ENCODE measurements around the gene BLOC1S3.

BLOC1S3 gene

GRCh38 chr19:45184115-45184514, 5.5 kb downstream of the BLOC1S3 start:
- whole genome bisulfite sequencing, 2 experiments, result 88 to 95% methylated on average over 5 of the region's 5 CpGs
- H3K27ac ChIP-seq (ENCODE audit: insufficient read depth, low read depth, low read length, poor library complexity, severe bottlenecking), result no peak overlapping the region
- H3K36me3 ChIP-seq (ENCODE audit: control insufficient read depth, insufficient read depth, low read length), result no peaks in the 10 kb centered on the region
- H3K4me3 ChIP-seq (ENCODE audit: insufficient read depth, low read depth, low read length), result no peak overlapping the region
- H3K9me3 ChIP-seq (ENCODE audit: control insufficient read depth, low read length), result no peaks in the 10 kb centered on the region
- peaks cover 6% of the 10 kb centered on the region for H3K4me1 ChIP-seq (ENCODE audit: control insufficient read depth, insufficient read depth, low read length)
- peaks cover 9% of the 10 kb centered on the region for H3K27me3 ChIP-seq (ENCODE audit: control insufficient read depth, insufficient read depth, low read length, poor library complexity, severe bottlenecking)

- no peak overlapping the region for H3K4me3 ChIP-seq (ENCODE audit: insufficient read depth, low read depth, low read length)
- H3K27ac ChIP-seq (ENCODE audit: insufficient read depth, low read depth, low read length, poor library complexity, severe bottlenecking), result no peak overlapping the region
- no peaks in the 10 kb centered on the region for H3K4me1 ChIP-seq (ENCODE audit: control insufficient read depth, insufficient read depth, low read length)
- 90 to 92% methylated on average over 12 of the region's 12 CpGs for WGBS, 2 experiments
- no peaks in the 10 kb centered on the region for H3K27me3 ChIP-seq (ENCODE audit: control insufficient read depth, insufficient read depth, low read length, poor library complexity, severe bottlenecking)
- no peaks in the 10 kb centered on the region for H3K9me3 ChIP-seq (ENCODE audit: control insufficient read depth, low read length)
- H3K36me3 ChIP-seq (ENCODE audit: control insufficient read depth, insufficient read depth, low read length), result no peaks in the 10 kb centered on the region
Measured at GRCh38 chr19:45186509-45187334, 8.1 kb downstream of the BLOC1S3 start.

DNA sequence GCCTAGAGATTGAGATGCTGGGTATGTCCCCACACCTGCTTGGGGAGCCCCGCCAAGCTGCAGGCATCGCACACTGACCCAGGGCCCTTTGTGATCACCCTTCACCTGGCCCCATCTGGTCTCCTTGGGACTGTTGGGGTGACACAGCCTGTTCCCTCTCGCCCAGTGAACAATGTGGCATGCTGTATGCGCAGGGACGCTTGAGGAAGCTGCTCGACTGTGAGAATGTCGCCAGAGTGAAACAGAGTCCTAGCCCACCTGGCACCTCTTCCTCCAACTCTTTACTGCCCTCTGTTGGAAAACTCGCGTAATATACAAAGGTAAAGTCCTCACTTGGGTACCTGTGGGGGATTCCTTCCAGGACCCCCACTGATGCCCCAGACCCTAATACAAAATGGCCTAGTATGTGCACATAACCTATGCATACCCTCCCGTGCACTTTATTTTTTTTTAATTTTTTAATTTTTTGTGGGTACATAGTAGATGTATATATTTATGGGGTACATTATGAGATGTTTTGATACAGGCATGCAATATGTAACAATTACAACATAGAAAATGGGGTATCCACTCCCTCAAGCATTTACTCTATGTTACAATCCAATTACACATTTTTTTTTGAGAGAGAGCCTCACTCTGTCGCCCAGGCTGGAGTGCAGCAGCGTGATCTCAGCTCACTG, 9.0 kb downstream of the BLOC1S3 start:
- no peaks in the 10 kb centered on the region for H3K27me3 ChIP-seq (ENCODE audit: control insufficient read depth, insufficient read depth, low read length, poor library complexity, severe bottlenecking)
- no peak overlapping the region for H3K4me3 ChIP-seq (ENCODE audit: insufficient read depth, low read depth, low read length)
- H3K4me1 ChIP-seq (ENCODE audit: control insufficient read depth, insufficient read depth, low read length), result no peaks in the 10 kb centered on the region
- no peaks in the 10 kb centered on the region for H3K36me3 ChIP-seq (ENCODE audit: control insufficient read depth, insufficient read depth, low read length)
- WGBS, 2 experiments, result 40 to 42% methylated on average over 11 of the region's 12 CpGs
- H3K9me3 ChIP-seq (ENCODE audit: control insufficient read depth, low read length), result no peaks in the 10 kb centered on the region
- no peak overlapping the region for H3K27ac ChIP-seq (ENCODE audit: insufficient read depth, low read depth, low read length, poor library complexity, severe bottlenecking)

- Histone ChIP-seq H3K4me1 (ENCODE audit: control insufficient read depth, insufficient read depth, low read length) (no peaks in the 10 kb centered on the region), H3K27me3 (ENCODE audit: control insufficient read depth, insufficient read depth, low read length, poor library complexity, severe bottlenecking) (no peaks in the 10 kb centered on the region), H3K27ac (ENCODE audit: insufficient read depth, low read depth, low read length, poor library complexity, severe bottlenecking) (no peak overlapping the region), H3K36me3 (ENCODE audit: control insufficient read depth, insufficient read depth, low read length) (no peaks in the 10 kb centered on the region), H3K4me3 (ENCODE audit: insufficient read depth, low read depth, low read length) (no peak overlapping the region), H3K9me3 (ENCODE audit: control insufficient read depth, low read length) (no peaks in the 10 kb centered on the region)
- 86 to 89% methylated on average over 1 of the region's 1 CpG for WGBS, 2 experiments
Measured at GRCh38 chr19:45189971-45190370, 11.4 kb downstream of the BLOC1S3 start.

DNA sequence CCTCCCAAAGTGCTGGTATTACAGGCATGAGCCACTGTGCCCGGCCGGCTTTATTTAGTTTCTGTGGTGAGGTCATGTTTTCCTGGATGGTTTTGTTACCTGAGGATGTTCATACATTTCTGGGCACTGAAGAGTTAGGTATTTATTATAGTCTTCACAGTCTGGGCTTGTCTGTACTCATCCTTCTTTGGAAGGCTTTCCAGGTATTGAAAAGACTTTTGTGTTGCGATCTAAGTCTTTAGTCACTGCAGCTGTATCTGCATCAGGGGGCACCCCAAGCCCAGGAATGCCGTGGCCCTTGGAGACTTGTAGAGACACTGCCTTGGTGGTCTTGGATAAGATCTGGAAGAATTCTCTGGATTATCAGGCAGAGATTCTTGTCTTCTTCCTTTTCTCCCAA, 12.8 kb downstream of the BLOC1S3 start:
- Histone ChIP-seq H3K9me3 (ENCODE audit: control insufficient read depth, low read length) (no peaks in the 10 kb centered on the region), H3K4me3 (ENCODE audit: insufficient read depth, low read depth, low read length) (no peak overlapping the region), H3K36me3 (ENCODE audit: control insufficient read depth, insufficient read depth, low read length) (no peaks in the 10 kb centered on the region), H3K4me1 (ENCODE audit: control insufficient read depth, insufficient read depth, low read length) (no peaks in the 10 kb centered on the region), H3K27ac (ENCODE audit: insufficient read depth, low read depth, low read length, poor library complexity, severe bottlenecking) (no peak overlapping the region), H3K27me3 (ENCODE audit: control insufficient read depth, insufficient read depth, low read length, poor library complexity, severe bottlenecking) (no peaks in the 10 kb centered on the region)
- WGBS, 2 experiments, result 87 to 91% methylated on average over 4 of the region's 4 CpGs

GRCh38 chr19:45195764-45196163, 17.2 kb downstream of the BLOC1S3 start:
- 76 to 77% methylated on average over 6 of the region's 6 CpGs for WGBS, 2 experiments
- Histone ChIP-seq H3K9me3 (ENCODE audit: control insufficient read depth, low read length) (no peaks in the 10 kb centered on the region), H3K27me3 (ENCODE audit: control insufficient read depth, insufficient read depth, low read length, poor library complexity, severe bottlenecking) (no peaks in the 10 kb centered on the region), H3K4me3 (ENCODE audit: insufficient read depth, low read depth, low read length) (no peak overlapping the region), H3K27ac (ENCODE audit: insufficient read depth, low read depth, low read length, poor library complexity, severe bottlenecking) (no peak overlapping the region), H3K4me1 (ENCODE audit: control insufficient read depth, insufficient read depth, low read length) (no peaks in the 10 kb centered on the region), H3K36me3 (ENCODE audit: control insufficient read depth, insufficient read depth, low read length) (no peaks in the 10 kb centered on the region)

- whole genome bisulfite sequencing, 2 experiments, result 65 to 66% methylated on average over 4 of the region's 4 CpGs
- H3K36me3 ChIP-seq (ENCODE audit: control insufficient read depth, insufficient read depth, low read length), result no peaks in the 10 kb centered on the region
- no peak overlapping the region for H3K4me3 ChIP-seq (ENCODE audit: insufficient read depth, low read depth, low read length)
- no peak overlapping the region for H3K27ac ChIP-seq (ENCODE audit: insufficient read depth, low read depth, low read length, poor library complexity, severe bottlenecking)
- no peaks in the 10 kb centered on the region for H3K4me1 ChIP-seq (ENCODE audit: control insufficient read depth, insufficient read depth, low read length)
- no peaks in the 10 kb centered on the region for H3K9me3 ChIP-seq (ENCODE audit: control insufficient read depth, low read length)
- no peaks in the 10 kb centered on the region for H3K27me3 ChIP-seq (ENCODE audit: control insufficient read depth, insufficient read depth, low read length, poor library complexity, severe bottlenecking)
Measured at GRCh38 chr19:45200568-45200967, 22.0 kb downstream of the BLOC1S3 start.

GRCh38 chr19:45202637-45203036, 24.1 kb downstream of the BLOC1S3 start:
- Histone ChIP-seq H3K4me1 (ENCODE audit: control insufficient read depth, insufficient read depth, low read length) (no peaks in the 10 kb centered on the region), H3K4me3 (ENCODE audit: insufficient read depth, low read depth, low read length) (no peak overlapping the region), H3K9me3 (ENCODE audit: control insufficient read depth, low read length) (no peaks in the 10 kb centered on the region), H3K27ac (ENCODE audit: insufficient read depth, low read depth, low read length, poor library complexity, severe bottlenecking) (no peak overlapping the region), H3K27me3 (ENCODE audit: control insufficient read depth, insufficient read depth, low read length, poor library complexity, severe bottlenecking) (no peaks in the 10 kb centered on the region), H3K36me3 (ENCODE audit: control insufficient read depth, insufficient read depth, low read length) (no peaks in the 10 kb centered on the region)
- WGBS, 2 experiments, result 91 to 95% methylated on average over 6 of the region's 6 CpGs

DNA sequence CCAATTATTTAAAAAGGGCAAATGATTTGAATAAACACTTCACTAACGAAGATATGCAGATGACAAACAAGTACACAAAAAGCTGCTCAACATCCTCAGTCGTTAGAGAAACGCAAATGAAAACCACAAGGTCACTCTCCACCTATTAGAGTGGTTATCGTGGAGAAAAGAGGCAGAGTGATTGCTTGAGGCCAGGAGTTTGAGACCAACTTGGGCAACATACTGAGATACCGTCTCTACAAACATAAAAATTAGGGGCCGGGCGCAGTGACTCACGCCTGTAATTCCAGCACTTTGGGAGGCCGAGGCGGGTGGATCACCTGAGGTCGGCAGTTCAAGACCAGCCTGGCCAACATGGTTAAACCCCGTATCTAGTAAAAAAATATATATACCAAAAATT, 27.2 kb downstream of the BLOC1S3 start:
- no peaks in the 10 kb centered on the region for H3K9me3 ChIP-seq (ENCODE audit: control insufficient read depth, low read length)
- H3K4me1 ChIP-seq (ENCODE audit: control insufficient read depth, insufficient read depth, low read length), result no peaks in the 10 kb centered on the region
- H3K36me3 ChIP-seq (ENCODE audit: control insufficient read depth, insufficient read depth, low read length), result no peaks in the 10 kb centered on the region
- H3K27ac ChIP-seq (ENCODE audit: insufficient read depth, low read depth, low read length, poor library complexity, severe bottlenecking), result no peak overlapping the region
- H3K27me3 ChIP-seq (ENCODE audit: control insufficient read depth, insufficient read depth, low read length, poor library complexity, severe bottlenecking), result no peaks in the 10 kb centered on the region
- no peak overlapping the region for H3K4me3 ChIP-seq (ENCODE audit: insufficient read depth, low read depth, low read length)
- 84 to 89% methylated on average over 12 of the region's 12 CpGs for WGBS, 2 experiments

DNA sequence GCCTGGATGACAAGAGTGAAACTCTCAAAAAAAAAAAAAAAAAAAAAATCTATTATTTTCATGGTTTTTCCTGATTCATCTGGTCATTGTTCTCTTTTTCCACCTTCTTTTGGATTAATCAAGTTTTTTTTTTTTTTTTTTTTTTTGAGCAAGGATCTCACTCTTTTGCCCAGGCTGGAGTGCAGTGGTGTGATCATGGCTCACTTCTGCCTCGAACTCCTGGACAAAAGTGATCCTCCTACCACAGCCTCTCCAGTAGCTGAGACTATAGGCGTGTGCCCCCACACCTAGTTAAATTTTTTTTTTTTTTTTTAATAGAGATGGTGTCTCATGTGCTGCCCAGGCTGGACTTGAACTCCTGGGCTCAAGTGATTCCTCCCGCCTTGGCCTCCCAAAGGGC, 27.7 kb downstream of the BLOC1S3 start:
- Histone ChIP-seq H3K4me3 (ENCODE audit: insufficient read depth, low read depth, low read length) (no peak overlapping the region), H3K27ac (ENCODE audit: insufficient read depth, low read depth, low read length, poor library complexity, severe bottlenecking) (no peak overlapping the region), H3K9me3 (ENCODE audit: control insufficient read depth, low read length) (no peaks in the 10 kb centered on the region), H3K36me3 (ENCODE audit: control insufficient read depth, insufficient read depth, low read length) (no peaks in the 10 kb centered on the region), H3K27me3 (ENCODE audit: control insufficient read depth, insufficient read depth, low read length, poor library complexity, severe bottlenecking) (no peaks in the 10 kb centered on the region), H3K4me1 (ENCODE audit: control insufficient read depth, insufficient read depth, low read length) (no peaks in the 10 kb centered on the region)
- whole genome bisulfite sequencing, 2 experiments, result 88 to 100% methylated on average over 2 to 3 of the region's 3 CpGs
